ENCODE data around the gene KANK4.
"Not testable (repeated sequence)": the region's sequence is repeated elsewhere in the genome, so short reads cannot be mapped to it uniquely, and the experiment has no call there.

Gene KANK4

DNA sequence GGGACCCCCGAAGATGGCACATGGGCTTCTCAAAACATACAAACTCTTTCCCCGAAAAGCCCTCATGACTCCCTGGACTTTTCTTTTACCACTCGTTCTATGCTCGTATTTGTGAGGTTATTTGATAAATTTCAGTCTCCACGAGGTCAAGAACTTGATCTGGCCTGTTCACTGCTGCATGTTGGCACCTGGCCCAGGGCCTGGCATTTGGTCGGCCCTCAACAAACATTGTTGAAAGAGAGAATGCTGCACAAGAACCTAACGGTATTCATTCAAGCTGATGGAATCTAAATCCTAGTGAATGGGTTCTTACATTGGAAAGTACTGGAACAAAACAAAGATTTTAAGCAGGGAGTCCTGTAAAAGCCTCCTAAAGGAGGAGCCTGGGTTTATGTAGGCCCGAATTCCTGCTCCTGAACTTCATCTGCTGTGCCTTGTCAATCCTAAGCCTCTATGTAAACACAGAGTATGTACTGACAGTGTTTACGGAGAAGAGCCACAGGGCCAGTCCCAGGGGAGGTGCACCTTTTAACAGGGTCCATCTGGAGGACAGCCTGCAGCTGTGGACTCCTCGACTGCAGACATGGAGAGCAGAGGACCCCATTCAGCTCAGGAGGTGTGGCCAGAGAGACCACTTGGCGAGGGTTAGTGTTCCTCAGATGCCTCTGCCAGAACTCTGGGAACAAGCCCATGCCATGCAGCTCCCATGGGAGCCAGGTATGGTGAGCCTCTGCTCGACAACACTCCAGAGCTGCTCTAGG is 77.7 kb downstream of the KANK4 start:
- in situ Hi-C loops (cut with MboI; ENCODE audit: low sequenced_read_pairs), result no loop called here

DNA sequence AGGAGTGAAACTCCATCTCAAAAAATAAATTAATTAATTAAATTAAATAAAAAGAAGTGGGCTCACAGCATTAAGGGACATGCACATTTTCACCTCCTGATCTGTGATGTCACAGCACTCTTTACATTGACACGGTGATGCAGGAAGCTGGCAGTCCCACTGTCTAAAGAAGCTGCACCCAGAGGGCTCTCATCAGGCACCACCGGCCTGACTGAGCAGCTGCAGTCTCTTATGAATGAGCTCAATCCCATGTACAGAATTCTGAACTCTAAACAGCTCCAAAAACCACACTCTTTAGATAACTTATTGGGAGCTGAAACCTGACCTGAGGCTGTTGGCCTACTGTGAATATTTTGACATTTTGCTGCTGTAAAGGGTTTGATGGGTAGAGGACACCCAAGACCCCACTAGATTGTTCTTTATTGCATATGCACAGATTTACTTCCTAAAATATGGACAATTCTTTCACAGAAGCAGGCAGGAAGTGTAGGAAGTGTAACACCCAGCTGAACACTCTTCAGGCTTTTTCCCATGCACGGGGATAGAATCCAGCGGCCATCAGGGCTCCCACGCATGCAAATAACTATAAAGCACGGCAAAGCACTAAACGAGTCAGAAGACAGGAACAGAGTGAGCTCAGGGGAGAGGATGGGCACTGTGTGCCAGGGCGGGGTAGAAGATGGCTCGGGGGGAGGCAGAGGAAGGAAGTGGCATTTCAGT is 78.4 kb downstream of the KANK4 start:
- in situ Hi-C loops (cut with MboI; ENCODE audit: low sequenced_read_pairs), result no loop called here

- in situ Hi-C loops (cut with MboI; ENCODE audit: low sequenced_read_pairs), result not testable (repeated sequence)
Measured at GRCh38 chr1:62239652-62240403, 79.4 kb downstream of the KANK4 start.

GRCh38 chr1:62238507-62238906 is 80.7 kb downstream of the KANK4 start:
- in situ Hi-C loops (cut with MboI; ENCODE audit: low sequenced_read_pairs), result no loop called here

- in situ Hi-C loops (cut with MboI; ENCODE audit: low sequenced_read_pairs), result no loop called here
Measured at GRCh38 chr1:62237950-62238374, 81.3 kb downstream of the KANK4 start.

DNA sequence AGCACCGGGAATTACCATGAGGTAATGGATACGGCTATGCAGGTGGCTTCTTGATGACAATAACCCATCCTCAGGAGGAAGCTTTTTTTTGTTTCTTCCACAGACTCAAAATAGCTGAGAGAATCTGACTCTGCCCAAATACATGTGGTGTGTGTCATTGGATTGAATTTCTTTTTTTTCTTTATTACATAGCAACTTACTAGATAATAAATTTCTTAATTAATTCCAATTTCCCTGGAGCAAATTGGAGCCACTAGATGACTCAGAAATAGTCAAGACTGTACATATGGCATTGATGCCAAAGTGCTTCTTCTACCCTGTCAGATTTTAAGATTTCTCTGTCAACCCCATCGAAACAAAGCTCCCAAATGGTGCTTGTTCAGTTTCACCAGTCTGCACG is 81.9 kb downstream of the KANK4 start:
- in situ Hi-C loops (cut with MboI; ENCODE audit: low sequenced_read_pairs), result no loop called here

GRCh38 chr1:62235576-62235975 is 83.7 kb downstream of the KANK4 start:
- in situ Hi-C loops (cut with MboI; ENCODE audit: low sequenced_read_pairs), result no loop called here

GRCh38 chr1:62234688-62235087 is 84.5 kb downstream of the KANK4 start:
- in situ Hi-C loops (cut with MboI; ENCODE audit: low sequenced_read_pairs), result no loop called here

DNA sequence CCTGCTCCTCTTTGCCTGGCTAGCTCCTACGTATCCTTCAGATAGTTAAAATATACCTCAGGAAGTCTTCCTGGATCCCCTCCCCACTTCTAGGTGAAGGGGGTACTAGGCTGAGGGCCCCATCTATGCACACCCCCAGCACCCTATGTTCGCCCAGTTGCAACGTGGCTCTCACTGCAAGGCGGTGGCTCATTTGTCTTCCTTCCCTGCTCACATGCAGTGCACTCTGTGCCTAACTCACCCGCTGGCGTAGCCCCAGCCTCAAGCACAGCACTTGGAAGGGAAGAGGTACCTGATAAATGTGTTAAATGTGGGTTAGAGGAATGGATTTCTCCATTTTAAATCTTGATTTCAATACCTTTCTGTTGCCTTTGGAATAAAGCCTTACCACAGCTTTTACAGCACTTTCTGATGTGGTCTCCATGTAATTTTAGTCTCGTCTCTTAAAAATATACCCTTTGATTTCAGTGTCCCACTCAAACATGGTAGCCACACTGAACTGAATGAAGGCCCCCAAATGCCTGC is 85.2 kb downstream of the KANK4 start:
- in situ Hi-C loops (cut with MboI; ENCODE audit: low sequenced_read_pairs), result no loop called here

GRCh38 chr1:62232871-62233278 is 86.4 kb downstream of the KANK4 start:
- in situ Hi-C loops (cut with MboI; ENCODE audit: low sequenced_read_pairs), result no loop called here

DNA sequence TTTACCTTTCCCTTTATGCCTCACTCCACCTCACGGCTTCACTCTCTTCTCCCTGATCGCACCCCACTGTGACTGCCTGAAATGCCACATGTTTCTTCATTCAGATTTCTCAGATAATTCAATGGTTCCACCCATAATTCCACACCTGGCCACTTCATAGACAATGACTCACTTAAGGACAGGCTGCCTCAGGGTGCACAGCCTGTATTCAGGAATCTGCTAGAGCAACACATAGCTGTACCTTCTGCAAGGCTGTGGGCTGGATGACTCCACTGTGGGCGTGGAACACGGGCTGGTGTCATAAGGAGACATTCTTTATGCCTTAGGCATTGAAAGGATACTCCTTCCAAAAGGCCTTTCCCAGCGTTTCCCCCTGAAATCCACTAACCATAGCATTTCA is 88.5 kb downstream of the KANK4 start:
- in situ Hi-C loops (cut with MboI; ENCODE audit: low sequenced_read_pairs), result no loop called here

- in situ Hi-C loops (cut with MboI; ENCODE audit: low sequenced_read_pairs), result no loop called here
Measured at GRCh38 chr1:62229932-62230331, 89.3 kb downstream of the KANK4 start.

- in situ Hi-C loops (cut with MboI; ENCODE audit: low sequenced_read_pairs), result no loop called here
Measured at GRCh38 chr1:62229468-62229867, 89.8 kb downstream of the KANK4 start.

- in situ Hi-C loops (cut with MboI; ENCODE audit: low sequenced_read_pairs), result no loop called here
Measured at GRCh38 chr1:62228883-62229187, 90.4 kb downstream of the KANK4 start.

DNA sequence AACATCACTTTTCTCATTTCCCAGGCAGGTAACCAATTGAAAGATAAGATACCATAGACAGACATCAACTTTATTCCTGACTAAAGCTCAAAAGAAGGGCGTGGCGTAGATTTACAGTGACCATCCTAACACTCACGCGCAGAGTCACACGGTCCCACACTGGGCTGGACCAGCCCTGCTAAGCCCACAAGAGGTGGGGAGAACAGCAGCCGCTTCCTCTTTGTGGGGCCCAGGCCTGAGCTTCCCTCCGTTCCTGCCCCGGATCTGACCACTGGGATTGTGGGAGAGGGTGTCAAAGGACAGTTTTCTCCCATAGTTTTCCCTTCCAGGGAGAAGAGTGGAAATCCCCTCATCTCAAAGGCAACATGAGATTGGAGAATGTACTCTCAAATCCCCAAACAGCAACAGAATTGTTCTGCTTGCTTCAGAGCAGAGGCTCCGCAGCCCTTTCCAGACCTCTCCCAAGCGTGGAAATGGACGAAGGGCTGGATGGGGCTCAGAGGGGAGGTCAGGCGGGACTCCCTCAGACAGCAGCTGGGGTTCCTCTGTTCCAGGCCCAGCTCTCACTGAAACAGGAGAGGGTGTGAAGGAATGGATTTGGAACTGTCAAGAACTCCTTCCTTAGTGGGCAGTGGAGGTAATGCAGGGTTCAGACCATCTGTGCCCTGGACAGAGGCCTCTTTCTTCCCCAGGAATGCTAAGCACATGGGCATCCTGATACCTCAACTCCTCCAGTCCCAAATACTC is 90.9 kb downstream of the KANK4 start:
- in situ Hi-C loops (cut with MboI; ENCODE audit: low sequenced_read_pairs), result no loop called here

- in situ Hi-C loops (cut with MboI; ENCODE audit: low sequenced_read_pairs), result no loop called here
Measured at GRCh38 chr1:62227496-62227895, 91.7 kb downstream of the KANK4 start.

GRCh38 chr1:62224182-62224581 is 95.1 kb downstream of the KANK4 start:
- in situ Hi-C loops (cut with MboI; ENCODE audit: low sequenced_read_pairs), result no loop called here

GRCh38 chr1:62222321-62222720 is 96.9 kb downstream of the KANK4 start:
- in situ Hi-C loops (cut with MboI; ENCODE audit: low sequenced_read_pairs), result no loop called here

DNA sequence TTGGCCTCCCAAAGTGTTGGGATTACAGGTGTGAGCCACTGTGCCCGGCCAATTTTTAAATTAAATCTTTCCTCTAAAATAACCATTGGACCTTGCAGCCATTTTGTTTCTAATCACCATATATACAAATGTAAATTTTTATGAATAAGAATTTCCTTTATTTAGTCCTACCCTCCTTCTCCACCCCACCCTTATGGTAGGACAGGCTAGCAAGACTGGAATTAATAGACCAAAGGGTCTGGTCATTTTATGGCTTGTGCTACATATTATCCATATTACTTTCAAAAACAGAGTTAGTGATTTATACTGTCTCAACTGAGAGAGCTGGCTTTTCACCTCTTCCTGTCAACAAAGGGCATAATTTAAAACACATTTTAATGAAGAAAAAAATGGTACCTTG is 98.1 kb downstream of the KANK4 start:
- in situ Hi-C loops (cut with MboI; ENCODE audit: low sequenced_read_pairs), result no loop called here

DNA sequence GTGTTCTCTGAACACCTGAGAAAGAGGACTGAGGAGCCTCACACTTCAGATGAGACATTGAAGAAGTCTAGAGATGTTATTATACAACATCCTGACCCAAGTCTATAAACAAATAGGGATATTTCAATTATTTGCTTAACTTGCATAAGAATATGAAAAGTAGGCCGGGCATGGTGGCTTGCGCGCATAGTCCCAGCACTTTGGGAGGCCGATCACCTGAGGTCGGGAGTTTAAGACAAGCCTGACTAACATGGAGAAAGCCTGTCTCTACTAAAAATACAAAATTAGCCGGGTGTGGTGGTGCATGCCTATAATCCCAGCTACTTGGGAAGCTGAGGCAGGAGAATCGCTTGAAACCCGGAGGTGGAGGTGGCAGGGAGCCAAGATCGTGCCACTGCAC is 98.8 kb downstream of the KANK4 start:
- in situ Hi-C loops (cut with MboI; ENCODE audit: low sequenced_read_pairs), result not testable (repeated sequence)

DNA sequence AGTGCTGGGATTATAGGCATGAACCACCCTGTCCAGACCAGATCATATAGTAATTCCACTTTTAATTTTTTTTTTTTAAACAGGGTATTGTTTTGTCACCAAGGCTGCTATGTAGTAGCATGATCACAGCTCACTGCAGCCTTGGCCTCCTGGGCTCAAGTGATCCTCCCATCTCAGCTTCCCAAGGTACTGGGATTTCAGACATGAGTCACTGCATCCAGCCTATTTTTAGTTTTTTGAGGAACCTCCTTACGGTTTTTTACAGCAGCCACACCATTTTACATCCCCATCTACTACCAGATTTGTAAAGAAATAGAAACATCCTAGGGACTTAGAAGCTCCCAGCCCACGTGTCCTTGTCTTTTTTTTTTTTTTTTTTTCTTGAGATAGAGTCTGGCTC is 100.6 kb downstream of the KANK4 start:
- in situ Hi-C loops (cut with MboI; ENCODE audit: low sequenced_read_pairs), result no loop called here

Measured in HL-60/S4 treated with retinoic acid at 250 ng/mL for 4 days and 3 days (cell line).